Esophagus muscularis mucosa (tissue), 3 donors: ENCODE measurements around the gene KIF21B.

Experiments used
- POLR2A ChIP-seq: fragments of 450-650 bp; IDR thresholded peaks from one replicate; pipeline ENCODE4 v1.6.1; 2017; ENCODE audit warnings: antibody characterized with exemption, moderate library complexity, mild to moderate bottlenecking, low read depth
- POLR2AphosphoS5 ChIP-seq, 2 donors: sonication (generic); formaldehyde crosslinking; IDR thresholded peaks; one replicate each; pipeline ENCODE4 v1.6.1; 2017; ENCODE audit warnings: antibody characterized with exemption in 2 of 2
- TF ChIP-seq, protein P1 (sequence below), 3 experiments: fragments of 200-600 bp in 2 of 3; fragments of 450-650 bp in 1 of 3; sonication (generic) in 2 of 3; IDR thresholded peaks; one replicate each; pipeline ENCODE4 v1.5.1; 2017 to 2019; ENCODE audit warnings: antibody characterized with exemption in 3 of 3, mild to moderate bottlenecking in 2 of 3, moderate library complexity in 1 of 3

DNA sequence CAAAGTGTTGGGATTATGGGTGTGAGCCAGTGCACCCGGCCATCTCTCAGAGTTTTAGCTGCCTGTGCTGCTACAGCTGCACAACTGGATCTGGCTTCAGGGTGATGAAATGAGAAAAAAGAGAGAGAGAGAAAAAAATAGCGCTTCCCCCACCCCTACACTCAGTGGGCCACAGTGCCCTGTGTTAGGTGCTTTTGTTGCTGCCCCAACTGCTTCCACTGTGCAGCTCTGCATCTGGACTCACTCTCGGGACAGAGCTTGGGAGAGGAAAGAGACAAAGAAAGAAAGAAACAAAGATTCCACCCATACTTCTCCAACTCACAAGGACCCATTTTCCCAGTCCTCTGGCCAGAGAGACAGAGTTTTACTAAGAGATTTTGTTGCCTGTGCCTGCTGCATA, 78.4 kb downstream of the KIF21B start:
- TF ChIP-seq, protein P1, sequence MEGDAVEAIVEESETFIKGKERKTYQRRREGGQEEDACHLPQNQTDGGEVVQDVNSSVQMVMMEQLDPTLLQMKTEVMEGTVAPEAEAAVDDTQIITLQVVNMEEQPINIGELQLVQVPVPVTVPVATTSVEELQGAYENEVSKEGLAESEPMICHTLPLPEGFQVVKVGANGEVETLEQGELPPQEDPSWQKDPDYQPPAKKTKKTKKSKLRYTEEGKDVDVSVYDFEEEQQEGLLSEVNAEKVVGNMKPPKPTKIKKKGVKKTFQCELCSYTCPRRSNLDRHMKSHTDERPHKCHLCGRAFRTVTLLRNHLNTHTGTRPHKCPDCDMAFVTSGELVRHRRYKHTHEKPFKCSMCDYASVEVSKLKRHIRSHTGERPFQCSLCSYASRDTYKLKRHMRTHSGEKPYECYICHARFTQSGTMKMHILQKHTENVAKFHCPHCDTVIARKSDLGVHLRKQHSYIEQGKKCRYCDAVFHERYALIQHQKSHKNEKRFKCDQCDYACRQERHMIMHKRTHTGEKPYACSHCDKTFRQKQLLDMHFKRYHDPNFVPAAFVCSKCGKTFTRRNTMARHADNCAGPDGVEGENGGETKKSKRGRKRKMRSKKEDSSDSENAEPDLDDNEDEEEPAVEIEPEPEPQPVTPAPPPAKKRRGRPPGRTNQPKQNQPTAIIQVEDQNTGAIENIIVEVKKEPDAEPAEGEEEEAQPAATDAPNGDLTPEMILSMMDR (IDR thresholded peaks at IDR 0.05): no peak
- TF ChIP-seq POLR2AphosphoS5 (IDR thresholded peaks at IDR 0.05) (no peak), POLR2A (no peak)
